ENCODE data around the gene WSCD1. TPM values are rescaled to one million over a fixed set of nuclear protein-coding genes. Genes with fewer than 3 reads are reported as not detected.

The WSCD1 gene
- polyA plus RNA-seq, 1 donor from 2014 or later: 9.5 TPM

GRCh38 chr17:6107791-6108190, 37.6 kb downstream of the WSCD1 start:
- Histone ChIP-seq H2AFZ (ENCODE audit: low read depth, low read length) (no peak overlapping the region), H3K27ac (ENCODE audit: low read length) (no peak overlapping the region), H3K9ac (ENCODE audit: low read length) (no peak overlapping the region), H3K9me2 (ENCODE audit: insufficient read depth, low read length) (no peaks in the 10 kb centered on the region), H3K9me3 (ENCODE audit: low read length) (no peaks in the 10 kb centered on the region), H4K20me1 (ENCODE audit: insufficient read depth) (no peaks in the 10 kb centered on the region), H3K27me3 (ENCODE audit: insufficient read depth, low read depth, low read length) (no peaks in the 10 kb centered on the region), H3K4me3 (ENCODE audit: low read length) (no peak overlapping the region), H3K4me2 (ENCODE audit: low read length) (no peak overlapping the region), H3F3A (ENCODE audit: insufficient read depth, low read length, poor library complexity, severe bottlenecking) (no peaks in the 10 kb centered on the region), H3K79me2 (replicated peaks; ENCODE audit: insufficient read depth, low read length) (no peaks in the 10 kb centered on the region), H3K36me3 (ENCODE audit: insufficient read depth, low read length) (no peaks in the 10 kb centered on the region)
- TF ChIP-seq EP300 (conservative IDR thresholded peaks at IDR 0.05; ENCODE audit: poor library complexity, severe bottlenecking): no peak
- no peak for TF ChIP-seq CTCF (IDR thresholded peaks at IDR 0.05; ENCODE audit: poor library complexity, severe bottlenecking)
- TF ChIP-seq POLR2AphosphoS5 (IDR thresholded peaks at IDR 0.05): no peak
- TF ChIP-seq TAF1 (IDR thresholded peaks at IDR 0.05; ENCODE audit: low read depth): no peak
- TF ChIP-seq REST (IDR thresholded peaks at IDR 0.05; ENCODE audit: borderline replicate concordance): no peak
- no peak for TF ChIP-seq RAD21 (conservative IDR thresholded peaks at IDR 0.05)
- no peak for TF ChIP-seq EZH2 (IDR thresholded peaks at IDR 0.05; ENCODE audit: borderline replicate concordance, insufficient read depth, low read length, poor library complexity, severe bottlenecking)
- TF ChIP-seq MXI1 (conservative IDR thresholded peaks at IDR 0.05; ENCODE audit: poor library complexity, severe bottlenecking): no peak

- Histone ChIP-seq H3K9me2 (ENCODE audit: insufficient read depth, low read length) (no peaks in the 10 kb centered on the region), H3K36me3 (ENCODE audit: insufficient read depth, low read length) (no peaks in the 10 kb centered on the region), H4K20me1 (ENCODE audit: insufficient read depth) (no peaks in the 10 kb centered on the region), H2AFZ (ENCODE audit: low read depth, low read length) (no peak overlapping the region), H3F3A (ENCODE audit: insufficient read depth, low read length, poor library complexity, severe bottlenecking) (no peaks in the 10 kb centered on the region), H3K9me3 (ENCODE audit: low read length) (no peaks in the 10 kb centered on the region), H3K9ac (ENCODE audit: low read length) (no peak overlapping the region), H3K4me3 (ENCODE audit: low read length) (no peak overlapping the region), H3K4me2 (ENCODE audit: low read length) (no peak overlapping the region), H3K79me2 (replicated peaks; ENCODE audit: insufficient read depth, low read length) (no peaks in the 10 kb centered on the region), H3K27me3 (ENCODE audit: insufficient read depth, low read depth, low read length) (no peaks in the 10 kb centered on the region), H3K27ac (ENCODE audit: low read length) (no peak overlapping the region)
- no peak for TF ChIP-seq SMC3 (conservative IDR thresholded peaks at IDR 0.05; ENCODE audit: poor library complexity)
These were observed 38.2 kb downstream of the WSCD1 start for GRCh38 chr17:6108382-6108781.

GRCh38 chr17:6108987-6109386, 38.8 kb downstream of the WSCD1 start:
- H3F3A ChIP-seq (ENCODE audit: insufficient read depth, low read length, poor library complexity, severe bottlenecking): no peaks in the 10 kb centered on the region
- no peak overlapping the region for H3K4me2 ChIP-seq (ENCODE audit: low read length)
- H3K9me2 ChIP-seq (ENCODE audit: insufficient read depth, low read length): no peaks in the 10 kb centered on the region
- no peak overlapping the region for H2AFZ ChIP-seq (ENCODE audit: low read depth, low read length)
- H3K4me3 ChIP-seq (ENCODE audit: low read length): no peak overlapping the region
- H3K36me3 ChIP-seq (ENCODE audit: insufficient read depth, low read length): no peaks in the 10 kb centered on the region
- TF ChIP-seq CTCF (IDR thresholded peaks at IDR 0.05; ENCODE audit: poor library complexity, severe bottlenecking): no peak
- no peak for TF ChIP-seq MXI1 (conservative IDR thresholded peaks at IDR 0.05; ENCODE audit: poor library complexity, severe bottlenecking)
- TF ChIP-seq TAF1 (IDR thresholded peaks at IDR 0.05; ENCODE audit: low read depth): no peak
- no peak for TF ChIP-seq SMC3 (conservative IDR thresholded peaks at IDR 0.05; ENCODE audit: poor library complexity)
- TF ChIP-seq POLR2AphosphoS5 (IDR thresholded peaks at IDR 0.05): no peak
- TF ChIP-seq REST (IDR thresholded peaks at IDR 0.05; ENCODE audit: borderline replicate concordance): no peak
- no peak for TF ChIP-seq RAD21 (conservative IDR thresholded peaks at IDR 0.05)
- TF ChIP-seq EZH2 (IDR thresholded peaks at IDR 0.05; ENCODE audit: borderline replicate concordance, insufficient read depth, low read length, poor library complexity, severe bottlenecking): no peak
- no peak for TF ChIP-seq EP300 (conservative IDR thresholded peaks at IDR 0.05; ENCODE audit: poor library complexity, severe bottlenecking)
- H4K20me1 ChIP-seq (ENCODE audit: insufficient read depth): no peaks in the 10 kb centered on the region
- H3K27me3 ChIP-seq (ENCODE audit: insufficient read depth, low read depth, low read length): no peaks in the 10 kb centered on the region
- no peaks in the 10 kb centered on the region for H3K9me3 ChIP-seq (ENCODE audit: low read length)
- H3K27ac ChIP-seq (ENCODE audit: low read length): no peak overlapping the region
- no peaks in the 10 kb centered on the region for H3K79me2 ChIP-seq (replicated peaks; ENCODE audit: insufficient read depth, low read length)
- no peak overlapping the region for H3K9ac ChIP-seq (ENCODE audit: low read length)

Measured in neural cell (in vitro differentiated cells).